NCI-H1105 treated with DMSO at 0.1 percent for 48 hours (cell line): ENCODE measurements around the gene TMEM39A.

ENCODE experiments used
- DNase-seq: peaks from one replicate; lab custom pipeline; 2025; lab: John Stamatoyannopoulos, UW

TMEM39A gene, protein sequence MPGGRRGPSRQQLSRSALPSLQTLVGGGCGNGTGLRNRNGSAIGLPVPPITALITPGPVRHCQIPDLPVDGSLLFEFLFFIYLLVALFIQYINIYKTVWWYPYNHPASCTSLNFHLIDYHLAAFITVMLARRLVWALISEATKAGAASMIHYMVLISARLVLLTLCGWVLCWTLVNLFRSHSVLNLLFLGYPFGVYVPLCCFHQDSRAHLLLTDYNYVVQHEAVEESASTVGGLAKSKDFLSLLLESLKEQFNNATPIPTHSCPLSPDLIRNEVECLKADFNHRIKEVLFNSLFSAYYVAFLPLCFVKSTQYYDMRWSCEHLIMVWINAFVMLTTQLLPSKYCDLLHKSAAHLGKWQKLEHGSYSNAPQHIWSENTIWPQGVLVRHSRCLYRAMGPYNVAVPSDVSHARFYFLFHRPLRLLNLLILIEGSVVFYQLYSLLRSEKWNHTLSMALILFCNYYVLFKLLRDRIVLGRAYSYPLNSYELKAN

DNA sequence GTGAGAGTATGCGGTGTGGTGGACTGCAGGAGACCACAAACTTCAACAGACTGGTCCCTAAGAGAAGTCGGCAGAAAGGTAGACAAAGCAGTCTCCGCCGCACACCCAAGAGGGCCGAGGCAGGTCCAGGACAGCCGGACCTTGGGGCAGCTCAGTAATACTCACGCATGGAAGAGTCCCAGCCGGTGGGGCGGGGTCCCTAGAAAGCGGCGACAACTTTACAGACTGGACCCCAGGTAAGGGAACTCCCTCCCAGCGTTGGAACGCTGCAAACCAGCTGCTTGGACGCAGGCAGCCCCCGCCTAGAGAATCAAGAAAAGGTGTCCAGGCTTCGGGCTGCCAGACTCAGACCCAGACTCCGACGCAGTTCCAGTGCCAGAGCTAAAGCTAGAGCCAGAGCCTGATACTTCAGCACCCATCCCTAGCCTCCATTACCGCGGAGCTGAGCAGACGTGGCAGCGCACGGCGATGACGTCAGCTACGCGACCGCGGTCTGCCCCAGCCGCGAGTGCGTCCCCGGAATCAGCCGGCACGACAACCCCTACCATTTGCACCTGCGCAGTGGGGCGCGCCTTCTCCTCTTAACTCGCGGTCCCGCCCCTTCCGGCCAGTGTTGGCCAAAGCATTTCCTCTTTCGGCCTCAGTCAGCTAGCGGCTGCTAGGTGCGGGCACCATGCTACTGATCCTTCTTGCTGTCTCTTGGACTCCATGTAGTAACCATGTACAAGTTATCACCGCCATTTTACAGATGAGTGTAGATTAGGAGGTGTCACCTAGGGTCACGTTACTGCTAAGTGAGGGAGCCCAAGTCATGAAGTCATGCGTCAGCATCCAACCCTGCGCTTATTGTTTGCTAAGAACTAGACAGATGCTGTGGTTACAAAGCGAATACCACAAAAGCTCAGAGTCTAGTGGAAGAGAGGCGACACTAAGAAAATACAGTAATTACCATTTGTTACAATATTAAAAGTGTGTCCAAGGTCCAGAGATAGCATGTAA is at the start of gene TMEM39A:
Gene TMEM39A, minus strand, starts transcription at position 445 of the 999 bp plus-strand sequence. CDS start 1,541 bp downstream, outside the sequence.
- DNase-seq = peak; percentile 100

DNA sequence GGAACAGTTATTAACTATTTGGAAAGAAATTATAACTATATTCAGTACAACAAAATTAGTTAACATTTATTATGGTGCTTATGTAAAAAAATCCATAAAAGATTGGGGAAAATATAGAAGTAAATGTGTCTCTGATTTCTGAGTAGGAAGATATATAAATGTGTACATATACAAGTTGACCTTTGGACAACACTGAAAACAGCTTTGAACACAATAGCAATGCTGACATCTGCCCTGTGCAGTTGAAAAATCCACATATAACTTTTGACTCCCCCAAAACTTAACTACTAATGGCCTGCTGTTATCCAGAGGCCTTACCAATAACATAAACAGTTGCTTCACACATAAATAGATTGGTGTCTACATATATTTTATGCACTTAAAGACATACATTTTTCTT is 47.3 kb upstream of the TMEM39A start:
- DNase-seq = no peak

DNA sequence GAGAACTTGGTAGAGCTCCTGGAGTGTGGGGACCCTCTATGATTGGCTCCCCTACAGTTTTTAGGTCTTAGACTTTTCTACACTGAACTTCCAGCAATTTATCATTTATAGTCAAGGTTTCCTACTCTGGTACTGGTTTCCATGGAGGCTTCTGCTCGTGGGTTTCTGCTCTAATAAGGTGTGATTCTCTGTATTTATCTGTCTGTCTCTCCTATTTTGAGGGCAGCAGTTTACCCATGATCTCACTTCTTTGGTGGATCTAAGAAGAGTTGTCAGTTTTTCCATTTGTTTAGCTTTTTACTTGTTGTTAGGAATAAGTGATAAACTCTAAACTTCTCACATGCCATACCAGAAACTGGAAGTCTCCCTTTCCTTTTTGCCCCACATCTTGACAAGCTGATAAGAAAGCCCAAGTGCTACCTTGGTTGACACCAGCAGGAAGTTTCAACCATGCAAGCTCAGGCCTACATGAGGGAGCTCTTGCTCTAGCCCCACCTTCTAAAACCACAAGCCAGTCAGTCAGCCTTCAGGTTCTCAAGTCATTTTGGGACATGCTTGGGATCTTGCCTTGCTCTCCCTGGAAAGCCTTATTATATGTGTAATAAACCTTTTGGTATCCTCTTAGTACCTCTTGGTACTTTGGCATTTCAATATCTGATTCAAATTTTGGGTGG is 44.9 kb upstream of the TMEM39A start:
- DNase-seq = no peak

DNA sequence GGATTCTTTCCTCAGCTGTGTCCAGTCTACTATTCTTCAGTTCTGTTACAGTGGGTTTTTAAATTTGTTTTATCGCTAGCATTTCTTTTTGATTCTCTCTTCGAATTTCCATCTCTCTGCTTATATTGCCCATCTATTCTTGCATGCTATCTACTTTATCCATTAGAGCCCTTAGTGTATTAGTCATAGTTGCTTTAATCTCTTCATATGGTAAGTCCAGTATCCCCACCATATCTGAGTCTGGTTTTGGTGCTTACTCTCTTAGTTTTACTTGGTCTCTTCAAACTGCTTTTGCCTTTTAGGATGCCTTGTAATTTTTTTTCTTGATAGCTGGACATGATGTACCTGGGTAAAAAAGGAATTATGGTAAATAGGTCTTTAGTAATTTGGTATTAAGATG is 44.0 kb upstream of the TMEM39A start:
- DNase-seq = no peak

DNA sequence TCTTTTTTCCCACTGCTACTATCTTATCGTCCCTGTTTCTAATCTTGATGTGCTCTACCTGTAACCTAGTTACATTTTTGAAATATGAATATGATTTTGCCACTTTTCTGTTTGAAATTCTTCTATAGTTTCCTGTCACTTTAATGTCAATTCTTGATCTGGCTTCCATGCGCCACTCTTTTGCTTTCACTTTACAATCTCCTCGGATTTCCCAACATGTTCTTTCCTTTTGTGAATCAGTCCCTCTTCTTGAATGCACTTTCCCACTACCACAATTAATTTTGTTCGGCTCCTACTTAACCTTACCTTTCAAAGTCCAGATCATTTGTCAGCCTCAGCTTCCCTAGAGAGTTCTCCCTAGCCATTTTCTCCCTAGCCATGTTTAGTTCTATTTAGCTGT is 43.2 kb upstream of the TMEM39A start:
- no peak for DNase-seq

DNA sequence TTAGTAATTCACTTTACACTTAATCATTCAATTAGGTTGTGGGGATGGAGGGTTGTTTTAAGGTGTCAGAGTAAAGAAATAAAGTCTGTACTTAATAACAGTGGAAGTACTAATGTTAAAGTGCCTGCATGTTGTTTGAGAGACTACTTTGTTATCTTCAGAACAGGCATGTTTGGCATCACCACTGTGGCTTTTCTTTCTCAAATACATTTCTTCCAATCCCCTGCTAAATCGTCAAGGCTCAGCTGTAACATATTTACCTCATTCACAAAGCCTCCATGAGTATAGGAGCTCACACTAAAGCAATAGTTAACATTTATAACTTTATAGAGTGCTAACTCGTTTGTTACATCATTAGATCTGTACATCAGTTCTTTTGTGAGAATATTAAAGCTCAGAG is 37.5 kb upstream of the TMEM39A start:
- DNase-seq = no peak

DNA sequence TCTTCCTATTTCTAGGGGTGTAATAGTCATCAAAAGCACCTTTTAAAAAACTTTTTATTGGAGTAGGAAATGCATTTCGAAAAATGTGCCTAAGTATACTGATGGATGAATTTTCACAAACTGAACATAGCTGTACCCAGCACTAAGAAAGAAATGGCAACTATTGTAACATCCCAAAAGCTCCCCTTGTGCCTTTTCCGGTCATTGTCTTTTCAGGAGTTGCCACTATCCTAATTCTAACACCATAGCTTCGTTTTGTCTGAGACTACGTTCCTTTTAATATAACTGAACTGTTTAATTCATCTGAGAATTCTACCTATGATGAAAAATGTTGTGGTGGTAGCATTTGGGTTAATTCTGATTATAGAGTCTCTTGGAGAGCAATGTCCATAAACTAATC is 36.9 kb upstream of the TMEM39A start:
- no peak for DNase-seq

DNA sequence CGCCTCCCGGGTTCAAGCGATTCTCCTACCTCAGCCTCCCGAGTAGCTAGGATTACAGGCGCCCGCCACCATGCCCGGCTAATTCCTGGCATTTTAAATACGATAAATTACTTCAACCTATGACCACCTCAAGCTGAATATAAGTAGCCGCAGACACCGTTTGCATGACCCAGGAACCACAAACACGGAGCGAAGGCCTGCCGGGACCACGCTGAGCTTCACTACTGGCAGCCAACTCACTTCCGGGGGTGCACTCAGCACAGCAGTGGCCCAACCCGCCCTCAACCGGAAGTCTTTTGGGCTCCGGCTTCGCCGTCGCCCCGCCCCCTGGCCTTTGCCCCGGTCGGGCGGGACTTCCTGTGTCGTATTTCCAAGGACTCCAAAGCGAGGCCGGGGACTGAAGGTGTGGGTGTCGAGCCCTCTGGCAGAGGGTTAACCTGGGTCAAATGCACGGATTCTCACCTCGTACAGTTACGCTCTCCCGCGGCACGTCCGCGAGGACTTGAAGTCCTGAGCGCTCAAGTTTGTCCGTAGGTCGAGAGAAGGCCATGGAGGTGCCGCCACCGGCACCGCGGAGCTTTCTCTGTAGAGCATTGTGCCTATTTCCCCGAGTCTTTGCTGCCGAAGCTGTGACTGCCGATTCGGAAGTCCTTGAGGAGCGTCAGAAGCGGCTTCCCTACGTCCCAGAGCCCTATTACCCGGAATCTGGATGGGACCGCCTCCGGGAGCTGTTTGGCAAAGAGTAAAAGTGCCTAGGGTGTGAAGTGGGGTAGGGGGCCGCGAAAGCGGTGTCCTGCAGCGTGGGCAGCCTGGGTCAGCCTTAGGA is 35.0 kb upstream of the TMEM39A start, which contains the start of gene TIMMDC1:
Gene TIMMDC1, plus strand, starts transcription at position 362 of the 826 bp plus-strand sequence. Its CDS starts 187 bp downstream, at position 549.
- DNase-seq = peak; percentile 99

DNA sequence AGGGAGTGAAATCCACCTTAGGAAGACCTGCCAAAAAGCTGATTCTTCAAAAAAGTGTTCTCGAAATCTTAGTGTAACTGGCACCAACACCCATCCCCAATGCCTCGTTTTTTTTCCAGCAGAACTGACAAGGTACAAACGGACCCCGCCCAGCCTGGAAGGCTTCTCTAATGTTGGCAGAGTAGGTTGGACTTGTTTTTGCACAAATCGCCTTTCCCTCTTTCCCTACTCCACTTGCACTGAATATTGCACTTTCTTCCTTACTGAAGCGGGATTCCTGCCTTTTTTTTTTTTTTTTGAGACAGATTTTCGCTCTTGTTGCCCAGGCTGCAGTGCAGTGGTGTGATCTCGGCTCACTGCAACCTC is 34.4 kb upstream of the TMEM39A start:
- DNase-seq = peak; percentile 20

DNA sequence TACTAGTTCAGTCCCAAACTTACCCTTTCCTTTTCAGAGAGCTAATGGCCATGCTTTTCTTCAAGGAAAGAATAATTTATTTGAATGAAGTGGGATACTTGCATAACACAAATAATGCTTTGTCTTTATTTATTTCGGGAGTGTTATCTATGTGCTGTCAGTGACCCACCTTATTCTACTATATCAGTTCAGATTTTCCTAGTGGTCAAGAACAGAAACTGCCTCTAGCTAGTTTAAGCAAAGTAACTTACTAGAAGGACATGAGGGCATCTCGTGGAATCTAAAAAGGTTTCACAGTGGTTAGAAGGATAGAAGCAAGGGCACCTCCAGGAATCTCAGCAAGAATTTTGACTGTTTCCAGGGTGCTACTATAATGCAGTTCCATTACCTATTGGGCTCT is 31.2 kb upstream of the TMEM39A start:
- no peak for DNase-seq

DNA sequence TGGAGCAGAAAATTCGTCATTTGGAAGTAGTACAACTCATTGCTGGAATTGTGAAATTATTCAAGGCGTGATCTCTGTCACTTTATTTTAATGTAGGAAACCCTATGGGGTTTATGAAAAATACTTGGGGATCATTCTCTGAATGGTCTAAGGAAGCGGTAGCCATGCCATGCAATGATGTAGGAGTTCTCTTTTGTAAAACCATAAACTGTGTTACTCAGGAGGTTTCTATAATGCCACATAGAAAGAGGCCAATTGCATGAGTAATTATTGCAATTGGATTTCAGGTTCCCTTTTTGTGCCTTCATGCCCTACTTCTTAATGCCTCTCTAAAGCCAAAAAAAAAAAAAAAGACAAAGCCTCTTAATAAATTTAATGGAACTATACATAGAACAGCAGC is 29.4 kb upstream of the TMEM39A start:
- DNase-seq = no peak

DNA sequence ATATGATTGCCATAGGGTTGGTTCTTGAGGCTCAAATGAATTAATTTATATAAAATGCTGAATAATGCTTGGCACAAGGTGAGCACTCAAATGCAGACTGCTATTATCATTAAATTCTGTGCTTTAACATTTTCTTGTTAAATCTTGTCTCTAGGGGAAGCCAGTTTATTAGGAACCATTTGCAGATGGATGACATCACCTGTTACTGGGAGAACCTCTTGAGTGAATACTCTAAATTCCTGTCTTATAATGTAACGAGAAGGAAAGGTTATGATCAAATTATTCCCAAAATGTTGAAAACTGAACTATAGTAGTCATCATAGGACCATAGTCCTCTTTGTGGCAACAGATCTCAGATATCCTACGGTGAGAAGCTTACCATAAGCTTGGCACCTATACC is 28.7 kb upstream of the TMEM39A start:
- DNase-seq = no peak

DNA sequence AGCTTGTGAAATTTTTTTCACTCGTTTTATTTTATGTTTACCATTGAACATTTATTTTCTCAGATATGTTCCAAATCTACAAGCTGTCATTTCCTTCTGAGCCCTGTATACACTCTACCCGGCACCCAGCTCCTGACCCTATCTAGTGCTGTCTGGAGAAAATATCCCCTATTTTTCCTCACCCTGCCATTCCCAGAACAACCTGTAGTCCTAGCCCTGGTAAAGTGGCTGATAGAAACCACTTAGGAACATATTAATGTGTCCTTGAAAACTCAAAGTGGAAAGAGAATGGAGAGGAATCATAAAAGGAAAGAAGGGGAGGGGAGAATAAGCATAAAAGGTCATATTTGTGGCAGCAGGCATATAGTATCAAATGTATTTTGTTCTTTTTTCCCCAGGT is 26.7 kb upstream of the TMEM39A start:
- no peak for DNase-seq

DNA sequence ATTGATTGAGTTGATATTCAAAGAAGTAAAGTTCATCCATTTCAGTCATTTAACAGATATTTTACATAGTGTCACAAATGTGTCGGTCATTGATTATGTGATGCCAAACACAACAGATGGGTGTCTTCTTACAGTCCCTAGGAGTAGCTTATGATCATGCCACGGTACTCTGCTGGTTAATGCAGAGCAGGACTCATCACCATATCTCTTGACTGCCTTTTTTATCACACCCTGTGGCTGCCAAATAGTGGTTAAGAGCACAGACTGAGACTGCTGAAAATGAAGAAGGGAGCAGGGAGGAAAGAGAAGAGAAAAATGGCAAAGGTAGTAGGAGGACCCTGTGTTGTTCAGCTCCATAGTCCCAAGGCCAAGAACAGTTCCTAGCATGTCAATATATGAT is 22.1 kb upstream of the TMEM39A start:
- no peak for DNase-seq

DNA sequence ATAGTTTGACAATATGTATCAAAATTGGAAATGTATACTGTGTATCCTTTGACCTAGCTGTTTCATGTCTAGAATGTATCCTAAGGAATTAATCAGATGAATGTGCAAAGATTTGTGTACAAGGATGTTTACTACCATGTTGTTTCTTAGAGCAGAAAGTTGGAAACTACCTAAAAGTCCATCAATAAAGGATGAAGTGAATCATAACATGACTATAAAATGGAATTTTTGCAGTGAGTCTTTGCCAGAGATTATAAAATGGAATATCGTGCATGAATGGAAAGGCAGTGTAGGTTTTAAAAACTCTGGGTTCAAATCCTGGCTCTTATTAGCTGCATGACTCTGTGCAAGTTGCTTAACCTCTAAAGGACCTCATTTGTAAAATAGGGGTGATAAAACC is 19.7 kb upstream of the TMEM39A start:
- DNase-seq = no peak

DNA sequence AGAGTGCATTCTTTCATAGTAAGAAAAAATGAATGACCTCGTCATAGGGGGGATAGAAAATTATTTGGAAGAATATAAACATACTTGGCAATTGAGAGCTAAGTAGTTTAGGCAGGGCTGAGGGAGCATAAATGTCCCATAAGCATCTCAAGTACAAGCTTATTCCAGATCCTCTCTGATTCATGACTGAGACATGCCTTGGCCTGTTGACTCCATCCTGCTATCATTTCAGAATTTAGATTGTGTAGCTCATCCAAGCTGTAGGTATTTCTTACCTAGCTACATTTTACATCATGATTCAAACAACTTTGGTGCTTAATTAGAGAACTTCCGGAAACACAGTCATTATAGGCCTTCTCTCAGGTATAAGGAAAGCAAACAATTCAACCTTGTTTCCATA is 17.7 kb upstream of the TMEM39A start:
- DNase-seq = no peak

DNA sequence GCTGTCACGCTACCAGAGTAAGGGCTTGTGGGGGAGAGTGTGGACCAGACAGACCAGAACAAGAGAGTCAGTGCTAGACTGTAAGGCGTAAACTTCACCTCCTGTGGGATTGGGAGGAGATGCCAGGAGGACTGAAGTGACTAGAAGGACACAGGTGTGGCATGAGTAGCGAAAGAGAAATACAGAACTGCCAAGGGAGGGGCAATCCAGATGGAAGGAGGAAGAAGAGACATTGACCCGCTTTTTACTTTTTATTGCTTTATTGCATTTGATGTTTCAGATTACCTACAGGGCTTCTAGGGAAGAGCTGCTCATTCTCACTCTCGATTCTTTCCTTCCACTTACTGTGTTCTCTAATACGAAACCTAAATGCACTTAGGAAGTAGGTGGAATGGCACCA is 7.5 kb upstream of the TMEM39A start:
- DNase-seq = no peak

DNA sequence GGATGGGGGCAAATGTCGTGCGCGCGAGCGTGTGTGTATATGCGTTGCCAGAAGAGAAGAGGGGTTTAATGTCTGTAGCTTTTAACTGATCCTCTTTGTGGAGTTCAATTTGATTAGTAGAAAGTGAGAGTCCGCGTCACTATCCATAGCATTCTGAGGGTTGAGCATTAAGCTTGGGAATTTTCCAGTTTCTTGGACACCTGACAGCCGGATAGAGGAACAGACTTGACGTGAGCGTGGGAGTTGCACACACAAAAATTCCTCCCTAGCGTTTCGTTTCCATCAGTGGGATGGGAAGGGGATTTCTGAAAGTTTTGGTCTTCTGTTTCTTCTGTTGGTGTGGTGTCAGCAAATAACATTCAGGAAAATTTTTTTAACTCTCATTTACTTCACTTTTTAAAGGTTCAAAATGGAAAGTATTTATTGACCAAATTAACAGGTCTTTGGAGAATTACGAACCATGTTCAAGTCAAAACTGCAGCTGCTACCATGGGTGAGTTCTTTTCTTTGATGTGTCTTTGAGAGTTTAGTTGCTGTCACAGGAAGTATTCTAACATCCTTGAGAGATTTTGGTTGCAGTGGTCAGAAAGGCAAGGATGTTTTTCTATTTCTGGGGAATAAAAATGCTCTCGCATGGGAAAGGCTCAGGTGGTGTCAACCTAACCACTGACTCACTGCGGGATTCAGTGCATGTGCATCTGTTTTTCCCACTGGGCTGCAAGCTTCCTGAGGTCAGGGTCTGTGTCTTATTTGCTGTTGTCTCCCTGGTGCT is 6.2 kb upstream of the TMEM39A start:
- DNase-seq = no peak

DNA sequence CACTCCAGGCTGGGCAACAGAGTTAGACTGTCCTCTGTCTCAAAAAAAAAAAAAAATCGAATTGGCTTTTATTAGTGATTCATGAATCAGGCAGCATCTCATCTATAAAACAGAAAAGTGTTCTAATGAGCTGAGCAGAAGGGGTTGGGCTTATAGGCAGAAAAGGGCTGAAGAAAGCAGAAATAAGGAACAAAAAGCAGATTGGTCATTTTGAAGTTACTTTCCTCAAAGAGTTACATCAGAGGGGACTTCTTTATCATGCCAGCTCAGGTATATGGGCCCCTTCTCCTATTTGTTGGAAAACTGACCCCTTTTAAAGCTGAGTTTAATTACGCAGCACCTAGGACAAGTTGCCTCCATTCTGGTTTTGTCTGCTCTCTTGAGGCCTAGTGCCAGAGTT is 4.6 kb upstream of the TMEM39A start:
- no peak for DNase-seq

DNA sequence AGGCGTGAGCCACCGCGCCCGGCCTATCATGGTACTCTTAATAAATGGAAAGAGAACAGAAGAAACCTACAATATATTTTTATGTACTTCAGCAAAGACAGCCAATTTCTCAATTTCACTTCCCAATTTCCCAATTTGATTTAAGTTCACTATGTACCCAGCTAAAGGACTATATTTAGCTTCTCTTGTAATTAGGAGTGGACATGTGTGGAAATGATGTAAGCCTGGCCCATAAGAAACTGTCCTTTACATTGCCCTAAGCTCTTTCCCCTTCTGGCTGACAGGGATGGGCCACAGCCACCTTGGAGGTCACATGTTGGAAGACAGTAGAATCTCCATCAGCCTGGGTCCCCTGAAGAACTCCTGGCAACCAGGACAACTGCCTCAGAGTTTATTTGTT is 6.2 kb downstream of the TMEM39A start:
- DNase-seq = no peak

DNA sequence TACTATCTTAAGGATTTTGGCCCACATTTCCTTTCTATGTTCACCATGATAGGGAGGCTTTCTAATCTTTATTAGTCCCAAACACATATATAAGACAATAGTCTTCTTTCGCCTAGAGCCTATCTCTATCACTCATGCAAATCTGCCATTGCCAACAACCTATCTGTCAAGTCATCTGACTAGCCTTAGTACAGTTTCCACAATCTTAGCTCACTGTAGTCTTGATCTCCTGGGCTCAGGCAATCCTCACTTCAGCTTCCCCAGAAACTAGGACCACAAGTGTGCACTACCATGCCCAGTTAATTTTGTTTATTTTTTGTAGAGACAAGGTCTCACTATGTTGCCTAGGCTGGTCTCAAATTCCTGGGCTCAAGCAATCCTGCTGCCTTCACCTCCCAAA is 6.9 kb downstream of the TMEM39A start:
- DNase-seq = no peak
